GM18507 (cell line): ENCODE data around the gene ARHGEF3.
A peak's percentile ranks its signal among the peaks of the same experiment; 100 is the strongest.

ENCODE experiments used
- DNase-seq: peaks from one replicate; pipeline ENCODE4 v3.0.0; 2011; ENCODE audit warnings: low read depth; ENCODE audit not compliant: insufficient read length; ENCODE audit errors: extremely low spot score
- FAIRE-seq: peaks from 2 replicates; lab custom pipeline; 2011; peaks lifted over from hg19 to GRCh38; lab: Jason Lieb, UNC

ARHGEF3 gene

GRCh38 chr3:56800130-56800831 is 1.5 kb downstream of the ARHGEF3 start:
- peak; percentile 88 for FAIRE-seq
- DNase-seq, result no peak

- DNase-seq (no peak), FAIRE-seq (peak; percentile 83)
Observed at GRCh38 chr3:56799251-56799882, 2.4 kb downstream of the ARHGEF3 start.

GRCh38 chr3:56796996-56797395 is 4.8 kb downstream of the ARHGEF3 start:
- DNase-seq, result no peak
- FAIRE-seq, result no peak

- FAIRE-seq (no peak), DNase-seq (no peak)
Observed at GRCh38 chr3:56796202-56796601, 5.5 kb downstream of the ARHGEF3 start.

- DNase-seq (no peak), FAIRE-seq (no peak)
Observed at GRCh38 chr3:56795829-56796185, 5.9 kb downstream of the ARHGEF3 start.

GRCh38 chr3:56795097-56795828 is 6.5 kb downstream of the ARHGEF3 start:
- DNase-seq, result no peak
- no peak for FAIRE-seq

- DNase-seq (no peak), FAIRE-seq (no peak)
Observed at GRCh38 chr3:56792193-56792592, 9.6 kb downstream of the ARHGEF3 start.

GRCh38 chr3:56790016-56790821 is 11.5 kb downstream of the ARHGEF3 start:
- no peak for DNase-seq
- FAIRE-seq, result peak; percentile 71

GRCh38 chr3:56789076-56789475 is 12.7 kb downstream of the ARHGEF3 start:
- no peak for DNase-seq
- FAIRE-seq, result no peak

GRCh38 chr3:56788521-56788920 is 13.2 kb downstream of the ARHGEF3 start:
- FAIRE-seq (no peak), DNase-seq (no peak)

GRCh38 chr3:56787784-56788256 is 13.9 kb downstream of the ARHGEF3 start:
- peak; percentile 21 for FAIRE-seq
- DNase-seq, result no peak

- DNase-seq (no peak), FAIRE-seq (no peak)
Observed at GRCh38 chr3:56787258-56787775, 14.4 kb downstream of the ARHGEF3 start.

GRCh38 chr3:56785499-56785898 is 16.2 kb downstream of the ARHGEF3 start:
- DNase-seq (no peak), FAIRE-seq (no peak)

- FAIRE-seq (no peak), DNase-seq (no peak)
Observed at GRCh38 chr3:56784448-56785001, 17.2 kb downstream of the ARHGEF3 start.

- DNase-seq (peak; percentile 68), FAIRE-seq (peak; percentile 98)
Observed at GRCh38 chr3:56783644-56784447, 17.9 kb downstream of the ARHGEF3 start.

GRCh38 chr3:56782906-56783305 is 18.8 kb downstream of the ARHGEF3 start:
- FAIRE-seq (peak; percentile 12), DNase-seq (no peak)

- DNase-seq (no peak), FAIRE-seq (peak; percentile 5)
Observed at GRCh38 chr3:56782215-56782614, 19.5 kb downstream of the ARHGEF3 start.

GRCh38 chr3:56781762-56782161 is 20.0 kb downstream of the ARHGEF3 start:
- FAIRE-seq, result no peak

More at GRCh38 chr3:56781762-56782161, 20.0 kb downstream of the ARHGEF3 start:
- DNase-seq, result no peak
